ENCODE measurements around the gene LCN6.
A peak's percentile ranks its signal among the peaks of the same experiment; 100 is the strongest.
"Not testable (repeated sequence)": the region's sequence is repeated elsewhere in the genome, so short reads cannot be mapped to it uniquely, and the experiment has no call there.

LCN6 gene

DNA sequence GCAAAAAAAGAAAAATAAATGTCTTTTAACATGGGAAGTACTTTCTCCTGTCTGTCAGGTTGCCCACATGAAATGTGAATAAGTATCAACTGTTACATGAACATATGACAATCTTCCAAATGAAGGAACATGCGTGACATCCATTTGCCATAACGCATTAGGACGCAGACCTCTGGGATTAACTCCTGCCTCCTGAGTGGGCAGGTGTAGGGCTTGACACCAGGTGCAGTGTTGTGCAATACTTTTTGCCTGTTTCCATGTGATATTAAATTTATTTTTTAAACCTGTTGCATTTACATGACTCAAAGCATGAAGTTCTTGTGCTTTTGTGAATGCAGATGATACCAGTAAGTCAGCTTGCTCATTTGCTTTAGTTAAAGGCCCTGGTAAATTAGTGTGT, 34.1 kb upstream of the LCN6 start:
- no peak for DNase-seq

DNA sequence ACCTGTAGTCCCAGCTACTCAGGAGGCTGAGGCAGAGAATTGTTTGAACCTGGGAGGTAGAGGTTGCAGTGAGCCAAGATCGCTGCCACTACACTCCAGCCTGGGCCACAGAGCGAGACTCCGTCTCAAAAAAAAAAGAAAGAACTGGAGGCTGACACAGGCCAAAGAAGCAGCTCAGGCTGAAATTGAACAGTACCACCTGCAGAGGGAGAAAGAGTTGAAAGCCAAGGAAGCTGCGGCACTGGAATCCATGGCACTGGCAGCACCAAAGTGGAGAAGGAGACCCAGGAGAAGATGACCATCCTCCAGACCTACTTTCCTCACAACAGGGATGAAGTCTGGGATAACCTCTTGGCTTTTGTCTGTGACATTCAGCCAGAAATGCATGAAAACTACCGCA, 31.5 kb upstream of the LCN6 start:
- DNase-seq = no peak

DNA sequence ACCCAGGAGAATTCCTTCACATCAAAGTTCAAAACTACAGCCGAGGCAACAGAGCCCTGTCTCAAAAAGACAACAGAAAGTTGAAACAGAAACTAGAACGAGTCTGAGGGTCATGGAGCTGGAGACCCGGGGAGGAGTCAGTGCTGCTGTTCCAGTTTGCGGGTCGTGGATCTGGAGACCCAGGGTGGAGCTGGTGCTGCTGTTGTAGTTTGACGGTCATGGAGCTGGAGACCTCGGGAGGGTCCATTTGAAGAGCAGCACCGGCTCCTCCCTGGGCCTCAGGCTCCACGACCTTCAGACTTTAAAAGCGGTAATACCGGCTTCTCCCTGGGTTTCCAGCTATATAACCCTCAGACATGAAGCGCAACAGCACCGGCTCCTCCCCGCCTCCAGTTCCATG, 29.0 kb upstream of the LCN6 start:
- DNase-seq = no peak

DNA sequence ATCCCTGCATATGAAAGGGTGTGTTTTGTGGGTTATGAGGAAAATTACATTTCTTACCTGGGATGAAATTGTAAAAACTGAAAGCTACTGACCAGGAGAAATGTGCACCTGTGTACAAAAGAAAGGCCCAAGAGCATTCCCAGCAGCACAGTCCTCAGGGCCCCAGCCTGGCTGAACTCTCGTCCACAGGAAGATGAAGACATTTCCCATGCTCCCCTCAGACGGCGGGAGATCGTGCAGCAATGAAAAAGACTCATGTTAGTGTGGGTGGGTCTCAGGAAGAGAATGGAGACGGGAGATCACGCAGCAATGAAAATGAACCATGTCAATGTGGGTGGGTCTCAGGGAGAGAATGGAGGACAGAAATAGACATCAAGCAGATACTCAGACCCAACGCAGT, 28.6 kb upstream of the LCN6 start:
- no peak for DNase-seq

DNA sequence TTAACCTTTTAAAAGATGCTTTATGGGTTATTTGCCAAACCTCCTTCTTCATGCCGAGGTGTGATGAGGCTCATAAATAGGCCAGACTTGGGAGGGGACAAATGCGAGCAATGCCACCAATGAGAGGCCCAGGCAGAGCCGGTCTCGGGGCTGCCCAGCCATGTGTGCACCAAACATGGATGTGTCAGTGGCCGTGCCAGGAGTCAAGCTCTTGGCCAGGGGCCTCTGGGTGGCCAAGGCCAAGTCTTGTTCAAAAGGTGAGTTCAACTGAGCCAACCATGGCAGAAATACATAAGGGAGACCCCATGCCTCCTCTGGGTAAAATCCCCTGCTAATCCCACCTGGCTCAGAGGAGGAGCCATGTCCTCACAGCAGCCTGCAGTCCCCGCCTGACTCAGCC, 26.9 kb upstream of the LCN6 start:
- no peak for DNase-seq

DNA sequence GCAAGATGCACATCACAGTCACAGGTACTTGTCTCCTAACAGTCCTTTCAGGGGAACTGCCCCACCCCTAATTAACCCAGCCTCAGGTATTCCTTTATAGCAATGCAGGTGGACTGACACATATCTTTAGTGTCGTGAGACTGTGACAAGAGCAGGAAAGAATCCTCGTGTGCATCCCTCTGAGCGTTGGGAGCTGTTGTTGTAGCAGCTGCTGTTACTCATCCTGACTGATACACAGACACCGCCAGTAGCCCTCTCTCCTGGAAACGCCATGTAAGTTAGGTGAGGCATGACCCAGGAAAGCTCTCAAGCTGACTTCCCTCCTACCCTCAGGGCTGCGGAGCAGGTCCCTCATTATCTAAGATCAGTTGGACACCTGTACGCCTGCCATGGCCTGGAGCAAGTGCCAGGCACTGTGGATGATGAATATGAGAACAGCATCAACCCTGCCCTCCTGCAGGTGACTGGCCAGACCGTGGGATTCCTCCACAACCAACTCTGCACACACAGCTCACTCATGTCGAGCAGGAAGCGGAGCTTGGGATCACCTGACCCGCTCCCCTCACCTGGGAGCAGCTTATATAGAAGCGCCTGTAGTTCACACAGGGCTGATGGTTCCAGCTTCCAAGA, 26.2 kb upstream of the LCN6 start:
- DNase-seq = no peak

DNA sequence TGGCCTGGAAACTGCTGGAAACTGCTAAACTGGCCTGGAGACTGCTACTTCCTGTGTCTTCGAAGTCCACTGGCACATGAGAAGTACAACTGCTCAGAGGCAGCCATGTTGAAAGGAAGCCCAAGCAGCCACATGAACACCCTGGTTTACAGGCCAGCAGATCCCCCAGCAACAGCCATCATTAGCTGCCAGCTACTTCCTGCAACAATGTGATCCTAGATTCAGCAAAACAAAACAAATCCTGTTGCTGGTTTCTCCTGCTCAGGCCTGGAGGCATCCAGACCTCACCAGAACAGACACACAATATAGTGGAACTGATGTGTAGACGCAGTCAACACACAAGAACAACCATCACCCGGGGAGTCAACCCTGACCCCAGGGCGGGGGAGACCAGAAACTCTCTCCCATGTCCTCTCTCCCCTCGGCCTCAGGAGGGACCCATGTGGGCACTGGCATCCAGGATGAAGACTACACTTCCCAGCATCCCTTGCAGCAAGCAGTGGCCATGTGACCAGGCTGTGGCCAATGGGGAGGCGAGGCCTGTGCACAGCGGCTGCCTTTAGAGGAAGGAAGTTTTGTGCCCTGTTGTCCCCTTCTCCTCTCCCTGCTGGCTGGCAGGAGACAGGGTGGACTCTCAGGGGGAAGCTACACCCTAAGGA, 25.2 kb upstream of the LCN6 start:
- peak; percentile 46 for DNase-seq

DNA sequence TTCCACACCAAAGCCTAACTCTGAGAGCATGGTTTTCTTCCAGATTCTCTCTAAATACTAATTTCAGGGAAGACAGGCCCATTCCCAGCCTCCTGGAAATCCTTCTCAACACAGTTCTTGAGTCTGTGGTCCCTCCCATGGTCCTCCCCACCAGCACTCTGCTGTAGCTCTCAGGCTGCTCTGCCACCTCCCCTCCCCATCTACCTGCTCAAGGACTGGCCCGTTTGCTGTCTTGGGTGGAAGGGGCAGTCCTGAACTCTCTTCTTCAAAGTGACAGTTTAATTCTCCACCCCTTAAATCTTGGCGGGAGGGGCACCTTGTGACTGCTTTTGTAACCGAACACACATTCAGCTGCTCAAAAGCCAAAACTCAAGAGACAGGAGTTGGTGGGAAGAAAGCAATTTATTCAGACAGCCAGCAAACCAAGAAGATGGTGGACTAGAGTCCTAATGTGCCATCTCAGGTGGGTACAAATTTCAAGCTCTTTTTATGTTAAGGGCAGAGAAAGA, 23.6 kb upstream of the LCN6 start:
- DNase-seq = no peak

DNA sequence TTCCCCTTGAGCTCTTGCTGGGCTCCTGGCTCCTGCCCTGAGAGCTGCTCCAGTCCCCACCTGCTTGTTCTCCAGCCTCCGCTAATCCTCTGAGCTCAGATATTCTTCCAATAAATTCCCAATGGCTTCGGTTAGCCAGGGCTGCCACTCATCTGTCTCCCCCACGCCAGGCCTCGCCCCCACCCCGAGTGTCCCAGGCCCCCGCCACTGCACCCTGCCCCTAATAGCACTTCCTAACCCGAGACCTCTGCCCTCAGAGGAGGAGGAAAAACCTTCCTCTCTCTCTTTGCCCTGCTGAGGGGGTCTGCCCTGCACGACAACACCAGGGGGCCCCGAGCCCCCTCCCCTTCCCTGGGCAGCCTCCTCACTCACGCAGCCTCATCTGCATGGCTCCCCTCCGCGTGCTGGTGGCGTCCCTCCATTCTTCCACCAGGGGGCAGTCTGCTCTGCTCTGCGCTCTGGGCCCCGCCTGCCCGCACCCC, 21.4 kb upstream of the LCN6 start:
- DNase-seq = peak; percentile 70

DNA sequence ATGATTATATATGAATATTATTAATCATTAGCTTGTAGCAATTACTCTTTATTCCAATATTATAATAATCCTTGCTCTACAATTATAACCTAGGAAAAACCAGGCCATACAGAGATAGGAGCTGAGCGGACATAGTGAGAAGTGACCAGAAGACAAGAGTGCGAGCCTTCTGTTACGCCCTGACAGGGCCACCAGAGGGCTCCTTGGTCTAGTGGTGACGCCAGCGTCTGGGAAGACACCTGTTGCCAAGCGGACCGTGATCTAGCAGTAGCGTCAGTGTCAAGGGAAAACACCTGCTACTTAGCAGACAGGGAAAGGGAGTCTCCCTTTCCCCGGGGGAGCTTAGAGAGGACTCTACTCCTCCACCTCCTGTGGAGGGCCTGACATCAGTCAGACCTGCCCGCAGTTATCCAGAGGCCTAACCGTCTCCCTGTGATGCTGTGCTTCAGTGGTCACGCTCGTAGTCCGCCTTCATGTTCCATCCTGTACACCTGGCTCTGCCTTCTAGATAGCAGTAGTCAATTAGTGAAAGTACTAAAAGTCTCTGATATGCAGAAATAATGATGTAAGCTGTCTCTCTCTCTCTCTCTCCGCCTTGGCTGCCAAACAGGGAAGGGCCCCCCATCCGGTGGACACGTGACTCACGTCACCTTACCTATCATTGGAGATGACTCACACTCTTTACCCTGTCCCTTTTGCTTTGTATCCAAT, 18.2 kb upstream of the LCN6 start:
- peak; percentile 68 for DNase-seq

DNA sequence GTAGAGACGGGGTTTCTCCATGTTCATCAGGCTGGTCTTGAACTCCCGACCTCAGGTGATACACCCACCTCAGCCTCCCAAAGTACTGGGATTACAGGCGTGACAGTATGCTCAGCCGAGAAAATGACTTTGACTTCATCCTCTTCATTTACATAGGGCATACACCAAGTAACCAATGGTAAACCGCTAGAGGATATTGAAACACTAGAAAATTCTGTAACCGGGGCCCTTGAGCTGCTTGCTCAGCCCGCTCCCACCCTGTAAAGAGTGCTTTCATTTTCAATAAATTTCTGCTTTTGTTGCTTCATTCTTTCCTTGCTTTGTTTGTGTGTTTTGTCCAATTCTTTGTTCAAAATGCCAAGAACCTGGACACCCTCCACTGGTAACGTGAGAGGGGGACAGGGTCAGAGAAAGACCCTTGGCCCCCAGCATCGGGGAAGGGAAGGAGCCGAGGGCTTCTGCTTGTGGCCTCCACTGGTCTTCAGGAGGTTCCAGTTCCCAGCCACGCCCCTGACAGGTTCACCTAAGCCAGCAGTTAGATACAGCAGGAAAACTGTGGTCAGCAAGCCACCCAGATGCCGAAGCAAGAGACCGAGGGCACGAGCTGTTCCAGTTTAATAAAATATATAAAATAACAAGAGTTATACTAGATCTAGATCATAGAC, 17.6 kb upstream of the LCN6 start:
- DNase-seq = not testable (repeated sequence)

DNA sequence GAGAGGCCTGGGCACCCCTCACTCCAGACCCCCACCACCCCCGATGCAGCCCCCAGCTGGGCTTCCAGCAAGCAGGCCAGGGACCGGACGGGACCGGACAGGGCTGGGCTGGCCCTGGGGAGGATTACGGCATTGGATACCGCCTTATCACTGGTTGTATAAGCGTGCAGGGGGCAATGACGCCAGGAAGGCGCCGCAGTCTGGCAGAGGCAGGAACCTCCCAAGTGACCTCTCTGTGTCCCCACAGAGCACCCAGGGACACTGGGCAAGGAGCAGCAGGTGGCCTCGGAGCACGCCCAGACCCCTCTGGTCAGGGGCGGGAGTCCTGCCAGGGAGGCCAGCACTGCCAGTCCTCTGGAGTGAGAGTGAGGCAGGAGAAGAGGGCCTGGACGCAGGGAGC, 16.7 kb upstream of the LCN6 start:
- no peak for DNase-seq

DNA sequence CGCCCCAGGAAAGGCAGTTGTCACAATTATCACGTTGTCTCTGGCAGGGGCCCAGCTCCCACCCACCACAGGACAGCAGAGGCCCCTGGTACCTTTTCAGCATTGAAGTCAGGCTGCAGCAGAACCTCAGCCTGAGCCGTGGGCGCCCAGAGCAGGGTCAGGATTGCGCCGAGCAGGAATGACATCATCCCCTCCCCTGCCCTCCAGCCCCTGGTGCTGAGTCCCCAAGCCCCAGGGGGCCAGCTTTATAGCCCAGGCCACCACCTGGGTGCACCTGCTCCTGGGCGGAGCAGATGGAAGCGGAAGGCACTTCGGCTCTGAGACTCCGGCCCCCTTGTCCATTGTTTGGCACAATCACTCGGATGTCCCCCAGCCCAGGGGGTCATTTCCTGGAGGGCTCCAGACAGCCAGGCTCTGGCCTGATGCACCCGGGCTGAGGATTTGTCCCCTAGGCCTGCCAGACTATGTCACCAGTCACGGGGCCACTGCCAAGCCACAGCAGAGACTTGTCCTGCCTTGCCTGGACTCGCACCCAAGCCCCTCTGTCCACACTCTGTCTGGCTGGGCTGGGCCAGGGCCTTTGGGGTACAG, 16.1 kb upstream of the LCN6 start, which contains the start of gene LCN15:
Gene LCN15 (minus strand): TSS at position 218 of the 591 bp plus-strand sequence. CDS start 30 bp downstream, at position 188.
- DNase-seq = no peak

DNA sequence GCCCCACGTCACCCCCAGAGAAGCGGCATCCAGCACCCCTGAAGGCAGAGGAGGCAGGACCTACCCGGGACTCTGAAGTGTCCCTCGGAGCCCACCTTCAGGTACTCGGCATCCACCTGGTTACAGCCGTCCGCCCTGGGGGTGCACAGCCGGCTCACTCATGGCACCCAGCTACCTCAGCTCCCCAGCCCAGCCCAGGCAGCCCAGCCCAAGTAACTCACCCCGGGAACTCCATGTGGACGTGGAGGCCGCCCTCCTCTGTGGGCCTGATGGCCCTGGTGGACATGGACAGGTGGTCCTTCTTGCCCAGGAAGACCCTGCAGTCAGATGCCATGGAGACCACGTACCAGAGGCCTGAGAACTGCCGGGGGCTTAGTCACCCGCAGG, 15.3 kb upstream of the LCN6 start:
- DNase-seq = no peak

DNA sequence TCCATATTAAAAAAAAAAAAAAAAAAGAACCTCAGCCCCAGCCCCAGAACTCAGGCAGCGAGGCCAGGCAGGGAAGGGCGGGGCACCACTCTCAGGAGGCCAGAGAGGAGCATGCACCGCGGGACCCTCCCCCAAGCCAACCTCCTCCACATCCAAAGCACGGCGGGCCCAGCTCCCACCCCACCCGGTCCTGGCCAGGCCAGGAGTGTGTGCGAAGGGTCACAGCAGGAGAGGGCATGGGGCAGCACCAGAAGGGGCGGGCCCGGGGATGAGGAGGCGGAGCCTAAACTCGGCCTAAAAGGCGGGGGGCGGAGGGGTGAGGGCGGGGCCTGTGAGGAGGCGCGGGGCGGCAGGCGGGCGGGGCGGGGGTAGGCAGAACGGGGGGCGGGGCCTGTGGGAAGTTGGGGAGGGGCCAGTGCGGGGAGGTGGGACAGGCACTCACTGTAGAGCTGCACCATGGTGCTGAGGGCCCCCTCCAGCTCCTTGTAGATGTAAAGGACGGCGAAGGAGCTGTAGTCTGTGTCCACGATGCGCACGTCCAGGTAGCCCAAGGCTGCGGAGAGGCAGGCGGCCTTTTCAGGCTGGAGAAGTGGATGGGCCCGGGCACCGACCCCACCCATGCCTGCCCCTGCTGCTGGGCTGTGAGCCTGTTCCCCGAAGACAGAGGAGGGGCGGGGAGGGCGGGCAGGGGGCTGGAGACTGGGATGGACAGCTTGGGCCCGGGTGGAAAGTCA, 14.8 kb upstream of the LCN6 start:
- DNase-seq = peak; percentile 77

DNA sequence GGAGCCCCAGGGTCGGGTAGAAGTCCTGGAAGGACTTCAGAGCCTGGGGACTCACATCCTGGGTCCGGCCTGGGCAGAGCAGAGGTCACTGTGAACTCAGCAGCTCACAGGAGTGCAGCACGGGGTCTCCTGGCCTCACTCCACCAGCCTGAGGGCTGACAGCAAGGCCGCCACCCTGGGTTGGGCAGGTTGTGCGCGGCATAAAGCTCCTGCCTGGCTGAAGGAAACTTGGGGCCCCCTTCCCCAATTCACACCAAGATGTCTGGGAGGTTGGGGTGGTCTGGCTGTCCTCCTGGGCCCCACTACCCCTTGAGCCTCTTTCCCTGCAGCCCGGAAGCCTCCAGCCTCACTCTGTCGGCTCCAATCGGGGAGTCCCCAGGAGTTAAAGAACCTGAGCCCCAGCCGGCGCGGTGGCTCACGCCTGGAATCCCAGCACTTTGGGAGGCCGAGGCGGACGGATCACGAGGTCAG, 13.9 kb upstream of the LCN6 start:
- DNase-seq = no peak

DNA sequence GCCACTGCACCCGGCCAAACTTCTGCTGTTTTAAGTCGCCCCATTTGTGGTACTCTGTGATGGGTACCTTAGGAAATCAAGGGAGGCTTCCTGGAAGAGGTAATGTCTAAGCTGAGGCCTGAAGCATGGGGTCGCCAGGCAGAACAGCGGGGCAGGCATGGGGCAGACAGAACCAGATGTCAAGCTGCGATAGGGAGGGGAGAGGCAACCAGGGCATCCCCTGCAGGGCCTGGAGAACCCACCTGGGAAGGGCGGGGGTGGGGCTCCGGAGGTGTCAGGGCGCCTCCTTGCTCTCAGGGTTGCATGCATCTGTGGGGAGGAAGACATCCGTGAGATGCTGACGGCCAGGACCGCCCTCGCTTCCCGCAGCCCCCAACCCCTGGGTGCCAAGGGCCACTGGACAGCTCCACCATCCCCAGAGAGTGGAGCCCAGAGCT, 13.2 kb upstream of the LCN6 start:
- DNase-seq = no peak

DNA sequence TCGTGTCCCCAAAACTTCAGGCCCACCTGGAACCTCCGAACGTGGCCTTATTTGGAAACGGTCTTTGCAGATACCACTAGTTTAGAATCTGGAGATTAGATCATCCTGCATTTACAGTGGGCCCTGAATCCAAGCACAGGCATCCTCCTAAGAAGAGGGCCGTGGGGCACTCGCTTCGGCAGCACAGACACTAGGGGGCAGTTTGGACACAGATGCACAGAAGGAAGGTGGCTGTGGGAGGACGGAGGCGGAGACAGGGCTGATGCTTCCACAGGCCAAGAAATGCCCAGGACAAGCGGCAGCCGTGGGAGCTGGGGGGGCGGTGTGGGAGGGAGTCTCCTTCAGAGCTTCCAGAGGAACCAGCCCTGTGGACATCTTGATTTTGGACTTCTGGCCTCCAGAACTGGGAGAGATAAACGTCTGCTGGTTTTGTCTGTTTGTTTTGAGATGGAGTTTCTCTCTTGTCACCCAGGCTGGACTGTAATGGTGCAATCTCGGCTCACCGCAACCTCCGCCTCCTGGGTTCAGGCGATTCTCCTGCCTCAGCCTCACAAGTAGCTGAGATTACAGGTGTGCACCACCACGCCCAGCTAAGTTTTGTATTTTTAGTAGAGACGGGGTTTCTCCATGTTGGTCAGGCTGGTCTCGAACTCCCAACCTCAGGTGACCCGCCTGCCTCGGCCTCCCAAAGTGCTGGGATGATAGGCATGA, 12.7 kb upstream of the LCN6 start:
- DNase-seq = peak; percentile 54

DNA sequence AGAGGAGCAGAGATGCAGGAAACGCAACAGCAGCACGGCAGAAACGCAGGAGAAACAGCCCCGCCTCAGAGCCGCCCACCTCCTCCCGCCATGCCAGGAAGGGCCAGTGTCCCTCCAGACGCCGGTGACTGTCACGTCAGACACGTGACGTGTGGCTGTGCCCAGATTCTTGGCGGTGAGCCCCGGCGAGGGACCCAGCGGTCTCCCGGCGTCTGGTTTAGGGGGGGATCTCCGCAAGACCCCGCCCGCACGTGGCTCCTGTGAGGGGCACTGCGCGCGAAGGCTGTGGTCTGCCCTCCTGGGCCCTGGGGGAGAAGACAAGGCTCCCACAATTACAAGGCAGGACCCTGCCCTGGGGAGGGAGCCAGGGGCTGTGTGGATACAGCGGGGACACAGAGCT, 12.1 kb upstream of the LCN6 start:
- no peak for DNase-seq

DNA sequence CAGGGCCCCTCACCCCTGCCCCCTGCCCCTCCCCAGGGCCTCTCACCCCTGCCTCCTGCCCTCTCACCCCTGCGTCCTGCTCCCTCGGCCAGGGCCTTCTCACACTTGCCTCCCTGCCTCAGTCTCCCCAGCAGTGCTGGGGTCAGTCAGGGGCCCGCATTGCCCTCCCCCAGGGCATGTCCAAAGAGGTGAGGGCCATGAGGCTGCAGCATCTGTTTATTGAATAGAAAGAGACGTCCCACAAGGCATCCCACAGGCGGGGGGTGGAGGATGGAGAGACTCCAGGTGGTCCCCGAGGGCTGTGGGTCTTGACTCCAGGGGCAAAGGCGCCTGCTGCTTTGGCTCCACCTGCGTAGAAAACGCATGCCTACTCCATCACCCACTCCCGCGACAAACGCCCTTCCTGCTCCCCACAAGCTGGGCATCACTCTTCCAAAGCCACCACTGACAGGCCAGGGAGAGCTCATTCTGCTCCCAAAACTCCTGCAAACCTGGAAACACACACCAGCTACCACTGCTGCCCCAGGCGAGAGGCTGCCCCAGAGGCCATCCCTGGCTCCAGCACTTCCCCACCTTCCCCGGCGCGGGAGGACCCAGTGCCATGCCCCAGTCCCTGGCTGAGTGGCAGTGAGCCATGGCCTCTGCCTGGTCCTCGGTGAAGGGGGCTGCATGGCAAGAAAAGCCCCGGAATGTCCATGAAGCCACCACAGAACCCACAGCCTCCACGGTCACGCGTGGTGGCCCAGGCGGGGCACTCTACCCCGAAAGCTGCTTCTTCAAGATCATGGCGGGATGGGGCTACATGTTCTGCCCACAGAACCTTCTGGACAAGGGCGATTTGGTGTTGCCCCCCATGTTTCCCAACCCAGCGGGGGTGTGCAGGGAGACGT, 11.4 kb upstream of the LCN6 start:
- DNase-seq = no peak
